Astrocyte (in vitro differentiated cells and primary cell): ENCODE measurements around the gene PSMG4. TPM values are rescaled to one million over a fixed set of nuclear protein-coding genes. Genes with fewer than 3 reads are reported as not detected.

Experiments used
- DNase-seq: peaks from one replicate; pipeline ENCODE4 v3.0.0-alpha.2; 2010; ENCODE audit warnings: low read depth
- FAIRE-seq: peaks from 2 replicates; lab custom pipeline; 2011; peaks lifted over from hg19 to GRCh38; lab: Jason Lieb, UNC
- H2AFZ ChIP-seq: 2 replicates; pipeline ENCODE4 v1.6.0; 2012; ENCODE audit warnings: low read depth, low read length, inconsistent platforms
- H3K27ac ChIP-seq: 2 replicates; pipeline ENCODE4 v1.5.1; 2011; ENCODE audit warnings: low read depth, low read length, inconsistent platforms
- H3K27me3 ChIP-seq: 2 replicates; pipeline ENCODE4 v1.6.0; 2011; ENCODE audit warnings: low read length, inconsistent platforms; ENCODE audit not compliant: insufficient read depth
- H3K36me3 ChIP-seq: 2 replicates; pipeline ENCODE4 v1.5.1; 2011; ENCODE audit warnings: low read length, inconsistent platforms; ENCODE audit not compliant: insufficient read depth
- H3K4me1 ChIP-seq: 2 replicates; pipeline ENCODE4 v1.5.1; 2011; ENCODE audit warnings: low read length, inconsistent platforms; ENCODE audit not compliant: insufficient read depth
- H3K4me2 ChIP-seq: 2 replicates; pipeline ENCODE4 v1.6.0; 2012; ENCODE audit warnings: low read length, inconsistent platforms
- H3K4me3 ChIP-seq: 2 replicates; pipeline ENCODE4 v1.5.1; 2011; ENCODE audit warnings: low read depth, mild to moderate bottlenecking, low read length, inconsistent platforms; ENCODE audit not compliant: insufficient read depth
- H3K79me2 ChIP-seq: 2 replicates; pipeline ENCODE4 v1.6.0; 2012; ENCODE audit warnings: mild to moderate bottlenecking, low read length, inconsistent platforms; ENCODE audit not compliant: insufficient read depth
- H3K9ac ChIP-seq: 2 replicates; pipeline ENCODE4 v1.6.0; 2012; ENCODE audit warnings: mild to moderate bottlenecking, low read length, inconsistent platforms
- H3K9me3 ChIP-seq: 2 replicates; pipeline ENCODE4 v1.5.1; 2012; ENCODE audit warnings: low read depth, mild to moderate bottlenecking, low read length, inconsistent platforms; ENCODE audit not compliant: insufficient read depth
- H4K20me1 ChIP-seq: 2 replicates; pipeline ENCODE4 v1.6.0; 2012; ENCODE audit warnings: low read length, inconsistent platforms; ENCODE audit not compliant: insufficient read depth
- H3K27ac Mint-ChIP-seq: one replicate; pipeline ENCODE4 v1.8.0; 2021; ENCODE audit warnings: mild to moderate bottlenecking, mixed read lengths; ENCODE audit not compliant: unreplicated experiment
- H3K27me3 Mint-ChIP-seq: one replicate; pipeline ENCODE4 v1.8.0; 2021; ENCODE audit warnings: low read depth, mixed read lengths; ENCODE audit not compliant: unreplicated experiment
- H3K36me3 Mint-ChIP-seq: one replicate; pipeline ENCODE4 v1.8.0; 2021; ENCODE audit warnings: low read depth, mixed read lengths; ENCODE audit not compliant: unreplicated experiment
- H3K4me1 Mint-ChIP-seq: one replicate; pipeline ENCODE4 v1.8.0; 2021; ENCODE audit warnings: low read depth, mixed read lengths; ENCODE audit not compliant: unreplicated experiment
- H3K4me3 Mint-ChIP-seq: one replicate; pipeline ENCODE4 v1.8.0; 2021; ENCODE audit warnings: mild to moderate bottlenecking, moderate library complexity, mixed read lengths; ENCODE audit not compliant: unreplicated experiment
- H3K9me3 Mint-ChIP-seq: one replicate; pipeline ENCODE4 v1.8.0; 2021; ENCODE audit warnings: mild to moderate bottlenecking, mixed read lengths; ENCODE audit not compliant: unreplicated experiment
- EZH2 ChIP-seq: IDR thresholded peaks from 2 replicates; pipeline ENCODE4 v1.6.1; 2012; ENCODE audit warnings: mild to moderate bottlenecking, low read length, inconsistent platforms; ENCODE audit not compliant: insufficient read depth
- total RNA-seq: library from RNA; stranded (reverse); gene quantifications from 2 replicates; pipeline ENCODE4 v1.2.1, GENCODE V29; 2021
- TF ChIP-seq, protein P1 (sequence below): IDR thresholded peaks from 2 replicates; pipeline ENCODE4 v1.5.1; 2011; ENCODE audit warnings: low read depth, mild to moderate bottlenecking, inconsistent platforms, low read length, moderate library complexity; ENCODE audit not compliant: insufficient read depth

The PSMG4 gene
- total RNA-seq, 1 donor from 2014 or later, result 23.4 TPM

DNA sequence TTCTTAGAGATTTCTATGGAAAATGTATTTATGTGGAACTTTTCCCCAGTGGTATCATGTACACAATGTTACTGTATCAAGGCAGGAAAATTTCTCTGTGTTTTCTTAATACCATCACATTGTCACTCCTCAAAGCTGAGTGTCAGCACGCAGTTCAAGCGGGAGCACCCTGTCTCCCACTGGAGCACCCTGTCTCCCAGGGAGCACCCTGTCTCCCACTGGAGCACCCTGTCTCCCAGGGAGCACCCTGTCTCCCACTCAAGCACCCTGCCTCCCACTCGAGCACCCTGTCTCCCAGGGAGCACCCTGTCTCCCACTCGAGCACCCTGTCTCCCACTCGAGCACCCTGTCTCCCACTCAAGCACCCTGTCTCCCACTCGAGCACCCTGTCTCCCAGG, 51.3 kb downstream of the PSMG4 start:
- Histone ChIP-seq H3K4me2 (no peak overlapping the region), H3K4me3 (no peak overlapping the region), H3K27ac (no peak overlapping the region), H2AFZ (no peak overlapping the region), H3K79me2 (no peaks in the 10 kb centered on the region), H4K20me1 (no peaks in the 10 kb centered on the region), H3K4me1 (no peaks in the 10 kb centered on the region), H3K27me3 (no peaks in the 10 kb centered on the region), H3K36me3 (no peaks in the 10 kb centered on the region), H3K9me3 (peaks cover 4% of the 10 kb centered on the region), H3K9ac (no peak overlapping the region)
- no peak overlapping the region for H3K4me3 Mint-ChIP-seq
- no peaks in the 10 kb centered on the region for H3K4me1 Mint-ChIP-seq
- peaks cover 11% of the 10 kb centered on the region for H3K9me3 Mint-ChIP-seq
- FAIRE-seq (no peak), DNase-seq (no peak)
- H3K36me3 Mint-ChIP-seq, result peaks cover 7% of the 10 kb centered on the region
- TF ChIP-seq, protein P1, sequence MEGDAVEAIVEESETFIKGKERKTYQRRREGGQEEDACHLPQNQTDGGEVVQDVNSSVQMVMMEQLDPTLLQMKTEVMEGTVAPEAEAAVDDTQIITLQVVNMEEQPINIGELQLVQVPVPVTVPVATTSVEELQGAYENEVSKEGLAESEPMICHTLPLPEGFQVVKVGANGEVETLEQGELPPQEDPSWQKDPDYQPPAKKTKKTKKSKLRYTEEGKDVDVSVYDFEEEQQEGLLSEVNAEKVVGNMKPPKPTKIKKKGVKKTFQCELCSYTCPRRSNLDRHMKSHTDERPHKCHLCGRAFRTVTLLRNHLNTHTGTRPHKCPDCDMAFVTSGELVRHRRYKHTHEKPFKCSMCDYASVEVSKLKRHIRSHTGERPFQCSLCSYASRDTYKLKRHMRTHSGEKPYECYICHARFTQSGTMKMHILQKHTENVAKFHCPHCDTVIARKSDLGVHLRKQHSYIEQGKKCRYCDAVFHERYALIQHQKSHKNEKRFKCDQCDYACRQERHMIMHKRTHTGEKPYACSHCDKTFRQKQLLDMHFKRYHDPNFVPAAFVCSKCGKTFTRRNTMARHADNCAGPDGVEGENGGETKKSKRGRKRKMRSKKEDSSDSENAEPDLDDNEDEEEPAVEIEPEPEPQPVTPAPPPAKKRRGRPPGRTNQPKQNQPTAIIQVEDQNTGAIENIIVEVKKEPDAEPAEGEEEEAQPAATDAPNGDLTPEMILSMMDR, result no peak
- TF ChIP-seq EZH2, result no peak
- no peak overlapping the region for H3K27ac Mint-ChIP-seq
- peaks cover 6% of the 10 kb centered on the region for H3K27me3 Mint-ChIP-seq

DNA sequence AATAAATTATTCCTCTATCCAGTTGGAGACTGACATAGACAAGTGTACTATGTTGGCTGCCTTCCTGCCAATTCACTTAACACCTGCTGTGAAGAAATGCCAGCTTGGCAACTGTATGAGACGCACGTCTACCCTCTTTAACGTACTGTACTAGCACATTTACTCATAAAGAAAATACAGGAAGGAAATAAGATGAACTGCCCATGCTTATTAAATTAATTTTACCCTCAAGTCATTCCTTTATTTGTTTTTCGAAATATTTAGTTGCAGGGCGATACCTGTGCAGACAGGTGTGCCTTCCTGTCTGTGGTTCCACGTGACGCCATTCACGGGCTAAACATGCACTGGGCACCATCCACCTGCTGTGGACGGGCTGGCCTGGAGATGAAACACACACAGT, 52.0 kb downstream of the PSMG4 start:
- Histone ChIP-seq H3K4me1 (no peaks in the 10 kb centered on the region), H3K27me3 (no peaks in the 10 kb centered on the region), H3K9ac (no peak overlapping the region), H3K79me2 (no peaks in the 10 kb centered on the region), H3K36me3 (no peaks in the 10 kb centered on the region), H3K9me3 (peaks cover 3% of the 10 kb centered on the region), H3K4me2 (no peak overlapping the region), H3K27ac (no peak overlapping the region), H2AFZ (no peak overlapping the region), H3K4me3 (no peak overlapping the region), H4K20me1 (no peaks in the 10 kb centered on the region)
- no peak for DNase-seq
- no peak overlapping the region for H3K4me3 Mint-ChIP-seq
- H3K9me3 Mint-ChIP-seq, result peaks cover 9% of the 10 kb centered on the region
- no peaks in the 10 kb centered on the region for H3K4me1 Mint-ChIP-seq
- peaks cover 6% of the 10 kb centered on the region for H3K27me3 Mint-ChIP-seq
- TF ChIP-seq EZH2, result no peak
- TF ChIP-seq, protein P1, result no peak
- FAIRE-seq, result no peak
- peaks cover 2% of the 10 kb centered on the region for H3K36me3 Mint-ChIP-seq
- no peak overlapping the region for H3K27ac Mint-ChIP-seq

DNA sequence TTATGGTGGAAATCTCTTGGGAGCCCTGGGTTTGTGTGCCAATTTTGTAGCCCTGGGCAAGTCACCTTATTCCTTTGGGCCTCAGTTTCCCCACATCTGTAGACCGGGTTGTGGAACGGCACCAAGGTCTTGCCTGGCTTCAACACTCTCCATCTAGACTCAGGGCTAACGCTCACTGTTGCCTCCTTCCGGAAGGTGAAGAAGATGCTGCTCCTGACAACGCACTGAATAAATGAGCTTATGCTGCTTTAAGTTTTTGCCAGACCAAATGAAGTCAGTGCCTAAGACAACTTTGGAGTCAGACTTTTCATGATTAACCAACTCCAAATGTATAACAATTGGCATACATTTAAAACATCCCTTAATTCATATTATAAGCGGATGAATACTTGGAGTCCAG, 53.1 kb downstream of the PSMG4 start:
- no peak overlapping the region for H3K27ac ChIP-seq
- H3K27ac Mint-ChIP-seq, result no peak overlapping the region
- TF ChIP-seq, protein P1, result no peak
- no peak for TF ChIP-seq EZH2
- no peak overlapping the region for H3K9ac ChIP-seq
- no peak overlapping the region for H3K4me3 ChIP-seq
- H3K36me3 Mint-ChIP-seq, result no peaks in the 10 kb centered on the region
- H3K36me3 ChIP-seq, result no peaks in the 10 kb centered on the region
- no peaks in the 10 kb centered on the region for H3K4me1 Mint-ChIP-seq
- DNase-seq, result no peak
- no peak overlapping the region for H3K4me2 ChIP-seq
- peaks cover 2% of the 10 kb centered on the region for H3K9me3 Mint-ChIP-seq
- no peaks in the 10 kb centered on the region for H3K9me3 ChIP-seq
- H3K4me1 ChIP-seq, result no peaks in the 10 kb centered on the region
- no peak overlapping the region for H2AFZ ChIP-seq
- no peak overlapping the region for H3K4me3 Mint-ChIP-seq
- no peaks in the 10 kb centered on the region for H3K79me2 ChIP-seq
- H4K20me1 ChIP-seq, result no peaks in the 10 kb centered on the region
- no peak for FAIRE-seq
- H3K27me3 ChIP-seq, result no peaks in the 10 kb centered on the region
- H3K27me3 Mint-ChIP-seq, result peaks cover 12% of the 10 kb centered on the region
